Posterior vena cava (tissue), 2 donors: ENCODE measurements around the gene CFHR5. TPM values are rescaled to one million over a fixed set of nuclear protein-coding genes. Genes with fewer than 3 reads are reported as not detected.
"Not testable (repeated sequence)": the region's sequence is repeated elsewhere in the genome, so short reads cannot be mapped to it uniquely, and the experiment has no call there.

ENCODE experiments used
- DNase-seq: peaks from one replicate; pipeline ENCODE4 v3.0.0-alpha.2; 2020; ENCODE audit warnings: low spot score
- intact Hi-C, 2 donors: fragments of 100-400 bp; cut with DNase I; formaldehyde crosslinking; loops; one replicate each; pipeline versions ENCODE4 v1.14.1 to v1.14.2; 2022 to 2023
- total RNA-seq, 2 donors: library from RNA; stranded (reverse); fragmentation: NEBNext Ultra II Directional; extraction: Animal tissue kit (Norgen Biotek cat#: 25700); gene quantifications; one replicate each; pipeline ENCODE4 v1.2.1, GENCODE V29; 2021
- donor health status: DM: yes; HTN: yes; CAD: no.
- donor health status: DM: yes; HTN: yes; CAD: no.

The CFHR5 gene
- total RNA-seq, 2 donors from 2014 or later, result not detected

DNA sequence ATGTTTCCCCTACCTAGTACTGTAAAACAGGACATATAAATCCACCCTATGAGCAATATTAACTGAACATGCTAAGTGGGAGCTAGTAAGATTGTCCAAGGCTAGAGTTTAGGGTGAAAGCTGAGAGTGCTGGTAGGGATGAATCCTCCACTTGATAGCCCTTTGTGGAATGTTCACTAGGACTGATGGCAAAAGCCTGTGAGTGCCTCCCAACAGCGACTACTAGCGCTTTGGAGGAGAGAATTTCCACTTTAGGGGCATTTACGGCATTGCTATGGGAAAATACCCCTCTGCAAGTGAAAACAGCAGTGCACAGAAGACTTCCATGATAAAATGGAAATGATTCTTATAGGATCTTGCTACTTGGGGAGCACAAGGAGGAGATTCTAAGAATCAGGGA lies 35.9 kb downstream of the CFHR5 start:
- intact Hi-C loops, result no loop called here
- no peak for DNase-seq

DNA sequence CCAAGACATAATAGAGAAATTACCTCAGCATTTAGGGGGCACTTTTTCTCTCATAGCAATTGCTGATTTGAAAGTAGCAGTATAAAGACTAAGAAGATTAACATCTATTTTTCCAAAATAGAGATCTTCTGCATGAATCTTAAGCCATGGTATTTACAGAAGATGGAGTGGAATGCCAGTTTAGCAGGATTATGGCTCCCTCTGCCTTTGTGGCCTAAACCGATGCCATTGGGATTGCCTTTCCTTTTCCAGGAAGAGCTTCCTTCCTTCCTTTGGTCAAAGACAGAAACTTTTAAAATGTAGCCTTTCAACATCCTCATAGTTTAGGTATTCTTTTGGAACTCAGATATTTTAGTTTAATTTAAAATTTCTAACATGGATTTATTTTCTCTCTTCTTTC lies 39.4 kb downstream of the CFHR5 start:
- DNase-seq, result no peak
- intact Hi-C loops, result no loop called here

DNA sequence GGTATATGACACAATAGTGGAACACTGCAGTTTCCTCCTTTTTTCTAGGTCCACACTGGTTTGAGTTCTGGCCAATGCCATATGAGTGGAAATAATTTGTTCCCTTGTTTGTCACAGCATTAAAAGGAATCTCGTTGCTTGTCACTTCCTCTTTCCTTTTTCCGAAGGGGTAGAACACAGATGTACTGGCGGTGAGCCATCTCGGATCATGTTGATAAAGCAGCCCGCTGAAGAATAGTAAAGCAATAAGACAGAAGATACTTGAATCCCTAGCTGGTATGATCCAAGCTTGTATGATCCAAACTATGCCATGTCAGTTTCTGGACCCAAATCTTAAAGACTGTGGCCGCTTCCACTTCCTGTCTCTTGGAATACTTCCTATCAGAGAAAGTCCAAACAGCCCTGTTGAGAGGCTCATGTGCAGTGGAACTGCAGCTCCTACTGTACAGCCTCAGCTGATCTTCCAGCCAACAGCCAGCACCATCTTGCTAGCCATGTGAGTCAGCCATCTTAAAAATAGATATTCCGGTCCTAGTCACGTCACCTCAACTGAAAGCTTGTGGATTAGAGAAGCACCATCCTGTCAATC lies 40.3 kb downstream of the CFHR5 start:
- intact Hi-C loops, result no loop called here

DNA sequence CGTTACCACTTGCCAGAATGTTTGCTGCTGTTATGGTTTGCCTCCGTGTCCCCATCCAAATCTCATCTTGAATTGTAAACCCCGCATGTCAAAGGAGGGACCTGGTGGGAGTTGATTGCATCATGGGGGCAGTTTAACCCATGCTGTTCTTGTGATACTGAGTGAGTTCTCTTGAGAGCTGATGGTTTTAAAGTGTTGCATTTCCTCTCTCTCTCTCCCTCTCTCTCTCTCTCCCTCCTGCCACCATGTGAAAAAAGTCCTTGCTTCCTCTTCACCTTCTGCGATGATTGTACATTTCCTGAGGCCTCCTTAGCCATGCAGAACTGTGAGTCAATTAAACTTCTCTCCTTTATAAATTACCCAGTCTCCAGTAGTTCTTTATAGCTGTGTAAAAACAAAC lies 44.4 kb downstream of the CFHR5 start:
- intact Hi-C loops, result no loop called here

More for the DNA sequence above, 40.3 kb downstream of the CFHR5 start:
- no peak for DNase-seq

DNA sequence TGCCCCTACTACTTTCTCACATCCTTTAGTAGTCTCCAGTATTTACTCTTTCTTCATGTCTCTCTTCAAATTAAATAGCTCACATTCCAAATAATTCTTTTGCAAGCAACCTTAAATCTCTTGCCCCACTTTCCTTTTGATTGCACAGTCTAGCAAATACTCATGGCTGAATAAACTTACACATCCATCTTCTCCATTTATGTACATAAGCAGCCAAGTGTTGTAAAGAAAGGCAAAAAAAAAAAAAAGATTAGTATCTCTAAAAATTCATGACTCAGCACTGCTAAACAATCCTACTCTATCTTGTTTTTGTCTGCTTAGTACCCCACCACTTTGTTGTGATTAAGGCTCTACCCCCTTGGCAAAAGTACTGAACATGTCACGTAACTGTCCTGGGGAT lies 47.1 kb downstream of the CFHR5 start:
- intact Hi-C loops, result no loop called here
- no peak for DNase-seq

More for the DNA sequence above, 44.4 kb downstream of the CFHR5 start:
- no peak for DNase-seq

DNA sequence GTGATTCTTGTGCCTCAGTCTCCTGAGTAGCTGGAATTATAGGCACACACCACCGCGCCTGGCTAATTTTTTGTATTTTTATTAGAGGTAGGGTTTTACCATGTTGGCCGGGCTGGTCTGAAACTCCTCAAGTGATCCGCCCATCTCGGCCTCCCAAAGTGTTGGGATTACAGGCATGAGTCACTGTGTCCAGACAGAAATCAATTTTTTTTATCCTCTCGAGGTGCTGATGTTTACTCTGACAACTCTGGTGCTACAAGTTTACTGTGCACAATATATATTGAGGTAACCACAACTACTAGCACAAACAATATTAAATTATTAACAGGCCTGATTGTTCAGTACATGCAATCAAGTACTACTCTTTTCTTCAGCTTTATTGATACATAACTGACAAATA lies 50.0 kb downstream of the CFHR5 start:
- DNase-seq, result no peak
- intact Hi-C loops, result no loop called here

DNA sequence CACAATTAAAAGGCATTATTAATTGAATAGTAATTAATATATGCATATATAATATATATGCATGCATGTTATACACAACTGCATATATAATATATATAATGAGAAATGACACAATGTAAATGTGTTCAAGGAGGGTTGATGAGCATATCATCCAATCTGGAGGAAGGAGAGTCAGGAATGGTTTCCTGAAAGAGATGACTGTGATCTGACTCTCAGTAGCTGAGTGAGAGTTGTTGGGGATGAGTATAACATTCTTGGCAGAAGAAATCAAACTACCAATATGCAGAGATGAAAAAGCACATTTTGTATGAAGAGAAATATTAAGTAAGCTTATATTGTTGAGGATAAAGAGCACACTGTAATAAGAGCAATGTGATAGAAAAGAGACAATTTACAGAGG lies 52.4 kb downstream of the CFHR5 start:
- intact Hi-C loops, result no loop called here
- no peak for DNase-seq

DNA sequence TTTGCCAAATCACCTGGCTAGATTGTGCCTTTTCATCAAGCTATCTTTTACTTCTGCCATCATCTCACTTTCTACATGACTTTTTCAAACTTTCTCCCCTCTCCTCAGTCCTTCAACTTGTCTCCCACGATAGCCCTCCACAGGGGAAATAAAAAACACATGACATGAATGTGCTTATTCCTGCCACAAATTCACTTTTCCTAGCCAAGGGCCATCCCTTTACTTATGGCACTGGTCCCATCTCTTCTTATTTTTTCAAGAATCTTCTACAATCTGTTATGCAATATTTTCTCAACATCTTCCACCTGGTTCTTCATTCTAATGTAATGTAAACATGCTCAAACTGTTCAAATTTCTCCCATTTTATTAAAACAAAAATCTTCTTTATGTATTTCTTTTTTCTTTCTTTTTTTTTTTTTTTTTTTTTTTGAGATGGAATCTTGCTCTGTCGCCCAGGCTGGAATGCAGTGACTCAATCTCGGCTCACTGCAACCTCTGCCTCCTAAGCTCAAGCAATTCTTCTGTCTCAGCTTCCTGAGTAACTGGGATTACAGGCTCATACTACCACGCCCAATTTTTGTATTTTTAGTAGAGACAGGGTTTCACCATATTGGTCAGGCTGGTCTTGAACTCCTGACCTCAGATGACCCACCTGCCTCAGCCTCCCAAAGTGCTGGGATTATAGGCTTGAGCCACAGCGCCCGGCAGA lies 57.4 kb downstream of the CFHR5 start:
- intact Hi-C loops, DNase-seq: not testable (repeated sequence)

DNA sequence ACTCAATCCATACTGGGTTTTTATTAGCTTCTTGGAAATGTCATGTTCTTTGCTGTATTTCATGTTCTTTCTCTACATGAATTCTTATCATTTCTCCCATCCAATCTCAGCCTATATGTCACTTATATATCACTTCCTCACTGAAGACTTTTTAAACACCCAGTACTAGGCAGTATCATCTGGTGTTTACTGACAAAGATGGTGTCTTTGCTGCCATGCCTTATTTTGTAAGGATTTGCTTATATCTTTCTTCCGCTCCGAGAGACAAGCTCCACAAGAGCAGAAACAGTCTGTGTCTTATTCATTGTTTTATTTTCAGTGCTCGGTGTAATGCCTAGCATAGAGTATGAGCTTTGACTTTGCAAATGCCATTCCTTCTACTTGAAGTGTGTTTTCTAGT lies 59.5 kb downstream of the CFHR5 start:
- DNase-seq, result no peak
- intact Hi-C loops, result no loop called here

DNA sequence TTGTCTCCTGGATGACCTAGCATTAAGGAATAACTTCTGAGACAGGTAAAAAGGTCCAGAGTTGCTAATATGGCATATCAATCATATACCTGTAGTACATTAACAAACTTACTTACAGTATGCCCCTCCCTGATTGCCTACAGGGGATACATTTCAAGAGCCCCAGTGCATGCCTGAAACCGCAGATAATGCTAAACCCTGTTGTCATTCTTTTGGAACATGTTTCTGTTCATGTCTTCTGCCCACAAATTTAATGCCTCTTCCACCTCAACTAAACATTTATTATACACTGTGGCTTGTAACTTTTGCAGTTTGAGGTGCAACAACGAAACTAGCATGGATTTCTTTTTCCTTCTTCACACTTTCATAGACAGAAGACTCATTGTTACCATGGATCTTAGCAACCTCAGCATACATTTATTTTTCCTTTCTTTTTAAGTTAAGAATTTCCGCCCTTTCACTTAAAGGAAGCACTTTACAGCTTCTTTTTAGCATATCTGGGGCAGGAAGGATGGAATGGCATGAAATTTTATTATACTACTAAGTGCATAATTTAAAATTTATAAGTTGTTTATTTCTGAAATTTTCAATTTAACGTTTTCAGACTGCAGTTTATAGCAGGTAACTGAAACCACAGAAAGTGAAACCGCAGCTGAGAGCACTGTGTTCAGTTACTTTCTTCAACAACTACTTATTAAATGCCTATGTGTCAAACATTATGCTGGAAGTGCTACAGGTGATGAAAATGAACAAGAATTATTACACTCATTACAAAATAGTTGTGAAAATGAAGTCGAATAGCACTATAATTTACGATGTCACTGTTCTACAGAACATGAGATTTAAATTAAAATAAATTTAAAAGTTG lies 64.4 kb downstream of the CFHR5 start:
- intact Hi-C loops, result no loop called here
- no peak for DNase-seq

DNA sequence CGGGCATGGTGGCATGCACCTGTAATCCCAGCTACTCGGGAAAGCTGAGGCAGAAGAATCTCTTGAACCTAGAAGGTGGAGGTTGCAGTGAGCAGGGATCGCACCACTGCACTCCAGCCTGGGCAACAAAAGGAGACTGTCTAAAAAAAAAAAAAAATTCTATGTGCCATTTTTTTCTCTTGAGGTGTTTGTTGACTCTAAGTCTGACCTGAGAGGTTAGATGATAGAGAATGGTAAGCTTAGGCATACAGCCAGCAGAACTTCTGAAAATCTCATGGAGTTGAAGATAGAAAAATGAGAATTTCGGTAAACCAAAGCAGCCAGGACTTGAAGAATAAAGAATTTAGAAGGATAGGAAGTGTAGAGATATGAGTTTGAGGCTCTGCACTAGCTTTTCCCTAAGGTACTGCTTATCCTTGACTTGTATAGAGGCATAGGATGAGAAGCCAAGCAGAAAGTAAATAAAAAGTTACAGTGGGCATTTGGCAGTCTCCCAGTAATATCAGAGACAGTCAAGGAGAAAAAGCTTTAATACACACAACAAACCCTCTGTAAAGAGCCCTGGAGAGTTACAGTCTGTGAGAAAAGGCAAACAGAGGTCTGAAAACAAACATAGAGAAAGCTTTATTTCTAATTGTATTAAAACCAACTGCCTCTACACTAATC lies 65.5 kb downstream of the CFHR5 start:
- DNase-seq, result no peak
- intact Hi-C loops, result no loop called here

DNA sequence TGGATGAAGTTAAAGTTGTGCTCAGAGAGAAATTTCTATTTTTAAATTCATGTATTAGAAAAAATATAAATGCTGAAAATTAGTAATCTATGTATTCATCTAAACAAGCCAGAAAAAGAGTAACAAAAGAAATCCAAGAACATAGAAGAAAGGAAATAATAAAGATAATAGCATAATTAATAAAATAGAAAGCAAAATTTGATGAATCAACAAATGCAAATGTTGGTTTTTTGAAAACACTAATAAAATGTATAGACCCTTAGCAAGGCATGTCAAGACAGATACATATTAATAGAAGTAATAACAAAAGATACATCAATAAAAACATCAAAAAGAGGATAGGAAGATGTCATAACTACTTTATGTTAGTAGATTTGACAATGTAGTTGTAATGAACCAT lies 71.7 kb downstream of the CFHR5 start:
- no peak for DNase-seq
- intact Hi-C loops, result no loop called here

Other genes with a start within 250 kb of the CFHR5 start
- under 1 TPM; 0.38 to 0.79 TPM for gene CFHR3, start 202.7 kb upstream of the CFHR5 start, total RNA-seq
- gene CFHR1, start 157.8 kb upstream of the CFHR5 start, total RNA-seq, result 1 to 10 TPM in 1 of 2 donors, under 1 TPM in 1; 0.76 to 4.0 TPM
- gene CFHR4, start 89.5 kb upstream of the CFHR5 start, total RNA-seq, result not detected
- not detected for gene CFHR2, start 33.8 kb upstream of the CFHR5 start, total RNA-seq
- gene F13B, start 89.7 kb downstream of the CFHR5 start, total RNA-seq, result not detected
- under 1 TPM; 0.14 to 0.37 TPM for gene ASPM, start 169.1 kb downstream of the CFHR5 start, total RNA-seq
- 10 to 100 TPM; 14.3 to 21.3 TPM for gene ZBTB41, start 223.7 kb downstream of the CFHR5 start, total RNA-seq